ENCODE results near the gene NMNAT3.

- TF ChIP-seq CTCF (IDR thresholded peaks at IDR 0.05; ENCODE audit: low read length): no peak
- TF ChIP-seq EZH2 (IDR thresholded peaks at IDR 0.05; ENCODE audit: borderline replicate concordance, low read length): no peak
These were observed 154.6 kb downstream of the NMNAT3 start for GRCh38 chr3:139523166-139523565.

Data from OCI-LY1 (cell line).